GM18502 (cell line): ENCODE measurements around the gene IRF4.
A peak's percentile ranks its signal among the peaks of the same experiment; 100 is the strongest.
"Not testable (repeated sequence)": the region's sequence is repeated elsewhere in the genome, so short reads cannot be mapped to it uniquely, and the experiment has no call there.

Experiments
- ATAC-seq: cut with Tn5 transposase; IDR thresholded peaks from one replicate; pipeline ENCODE4 v1.9.1; 2021; ENCODE audit warnings: mild to moderate bottlenecking; ENCODE audit not compliant: unreplicated experiment, poor library complexity

The IRF4 gene

DNA sequence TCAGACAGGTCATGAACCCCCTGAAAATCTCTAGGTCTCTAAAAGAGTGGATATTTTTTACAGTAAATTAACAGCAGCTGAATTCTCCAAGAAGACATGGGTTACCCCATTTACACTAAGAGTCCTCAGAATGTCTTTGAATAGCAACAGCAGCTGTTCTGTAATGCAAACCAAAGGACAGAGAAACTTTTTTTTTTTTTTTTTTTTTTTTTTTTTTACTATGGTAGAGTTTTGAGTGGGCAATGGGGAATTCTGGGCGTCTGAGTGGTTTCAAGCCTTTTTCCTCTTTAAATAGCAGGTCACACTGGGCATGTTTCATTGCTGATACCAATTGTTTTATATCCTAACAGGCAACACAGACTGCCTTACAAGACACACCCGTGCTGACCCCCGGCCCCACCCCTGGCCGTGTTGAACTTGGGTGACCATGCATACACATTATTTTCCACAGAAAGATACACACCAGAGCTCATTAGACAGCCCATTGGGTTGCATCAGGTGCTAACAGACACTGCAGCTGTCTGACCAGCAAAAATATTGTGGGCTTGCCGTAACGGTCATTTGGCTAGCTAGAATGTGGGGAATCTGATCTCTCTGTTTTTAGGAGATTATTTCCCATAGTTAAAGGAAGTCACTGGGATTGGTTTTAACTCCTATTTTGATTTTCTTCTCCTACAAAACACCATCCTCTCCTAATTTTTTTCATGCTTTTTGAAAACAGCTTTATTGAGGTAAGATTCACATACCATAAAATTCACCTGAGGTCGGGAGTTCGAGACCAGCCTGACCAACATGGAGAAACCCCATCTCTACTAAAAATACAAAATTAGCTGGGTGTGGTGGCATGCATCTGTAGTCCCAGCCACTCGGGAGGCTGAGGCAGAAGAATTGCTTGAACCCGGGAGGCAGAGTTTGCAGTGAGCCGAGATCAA is 26.7 kb upstream of the IRF4 start:
- peak; percentile 53 for ATAC-seq

DNA sequence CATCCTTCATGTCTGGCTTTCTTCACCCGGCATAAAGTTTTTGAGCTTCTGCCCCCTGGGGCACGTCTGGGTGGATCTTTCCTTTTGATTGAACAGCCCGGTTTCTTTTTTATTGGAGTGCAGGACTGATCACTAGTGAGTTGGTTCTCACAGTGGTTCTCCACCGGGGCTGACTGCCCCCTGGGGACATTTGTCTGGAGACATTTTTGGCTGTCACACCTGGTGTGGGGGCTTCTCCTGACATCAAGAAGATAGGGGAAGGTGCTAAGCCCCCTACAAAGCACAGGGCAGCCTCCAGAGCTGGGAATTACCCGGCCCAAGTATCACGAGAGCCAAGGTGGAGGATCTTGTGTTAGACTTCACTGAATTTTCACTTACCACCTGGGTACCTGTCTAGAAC is 25.7 kb upstream of the IRF4 start:
- no peak for ATAC-seq

DNA sequence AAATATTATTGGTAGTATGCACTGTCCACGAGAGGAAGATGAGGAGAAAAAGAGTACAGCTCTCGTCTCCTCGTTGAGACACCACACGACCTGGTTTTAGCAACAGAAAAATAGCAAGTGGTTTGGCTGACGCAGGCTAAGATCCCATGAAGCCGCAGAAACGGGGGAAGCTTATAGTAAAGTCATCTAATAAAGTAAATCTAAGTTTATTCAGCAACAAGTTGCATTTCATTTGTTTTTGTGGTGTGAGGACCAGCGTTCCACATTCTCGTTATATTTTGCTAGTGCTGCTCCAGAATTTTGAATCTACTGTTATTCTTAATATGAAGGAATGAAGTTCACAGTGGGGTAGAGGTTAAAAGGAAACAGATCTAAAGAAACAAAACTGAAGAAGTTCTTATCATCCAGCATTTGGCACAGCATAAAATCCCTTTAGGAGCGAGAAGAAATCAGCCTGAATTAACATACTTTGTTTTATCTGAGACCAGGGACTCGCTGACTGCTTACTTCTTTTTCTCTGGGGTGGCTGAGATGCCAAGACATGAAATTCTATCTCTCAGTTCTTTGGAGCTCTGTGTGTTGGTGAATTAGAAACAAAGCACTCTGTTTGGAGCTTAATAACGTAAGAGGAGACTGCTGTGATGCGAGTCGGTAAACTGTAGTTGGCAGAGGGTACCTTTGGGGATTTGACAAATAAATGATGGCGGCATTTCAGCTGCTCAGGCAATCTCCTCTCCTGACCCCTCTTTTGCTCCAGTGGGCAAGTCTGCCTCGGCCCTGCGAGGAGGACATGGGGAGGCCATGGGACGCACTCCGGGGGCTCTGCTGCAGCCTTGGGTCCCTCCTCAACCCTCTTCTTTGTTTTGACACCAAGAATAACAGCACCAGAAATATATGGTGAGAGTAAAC is 24.9 kb upstream of the IRF4 start:
- no peak for ATAC-seq

DNA sequence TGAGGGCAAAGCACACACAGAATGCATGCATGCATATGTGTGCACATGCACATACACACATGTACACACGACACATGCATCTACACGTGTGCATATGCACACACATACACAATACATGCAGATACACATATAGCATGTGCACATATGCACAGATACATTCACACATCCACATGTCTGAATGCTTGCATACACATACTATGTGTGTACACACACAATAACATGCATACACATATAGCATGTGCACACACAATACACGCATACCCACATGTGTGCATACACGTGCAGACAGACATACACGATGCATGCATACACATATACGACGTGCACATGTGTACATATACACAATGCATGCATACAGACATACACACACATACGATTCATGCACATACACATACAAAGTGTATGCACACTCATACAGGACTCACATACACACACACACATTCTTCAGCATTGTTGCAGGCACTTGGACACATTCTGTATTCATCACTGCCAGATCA is 24.2 kb upstream of the IRF4 start:
- no peak for ATAC-seq

DNA sequence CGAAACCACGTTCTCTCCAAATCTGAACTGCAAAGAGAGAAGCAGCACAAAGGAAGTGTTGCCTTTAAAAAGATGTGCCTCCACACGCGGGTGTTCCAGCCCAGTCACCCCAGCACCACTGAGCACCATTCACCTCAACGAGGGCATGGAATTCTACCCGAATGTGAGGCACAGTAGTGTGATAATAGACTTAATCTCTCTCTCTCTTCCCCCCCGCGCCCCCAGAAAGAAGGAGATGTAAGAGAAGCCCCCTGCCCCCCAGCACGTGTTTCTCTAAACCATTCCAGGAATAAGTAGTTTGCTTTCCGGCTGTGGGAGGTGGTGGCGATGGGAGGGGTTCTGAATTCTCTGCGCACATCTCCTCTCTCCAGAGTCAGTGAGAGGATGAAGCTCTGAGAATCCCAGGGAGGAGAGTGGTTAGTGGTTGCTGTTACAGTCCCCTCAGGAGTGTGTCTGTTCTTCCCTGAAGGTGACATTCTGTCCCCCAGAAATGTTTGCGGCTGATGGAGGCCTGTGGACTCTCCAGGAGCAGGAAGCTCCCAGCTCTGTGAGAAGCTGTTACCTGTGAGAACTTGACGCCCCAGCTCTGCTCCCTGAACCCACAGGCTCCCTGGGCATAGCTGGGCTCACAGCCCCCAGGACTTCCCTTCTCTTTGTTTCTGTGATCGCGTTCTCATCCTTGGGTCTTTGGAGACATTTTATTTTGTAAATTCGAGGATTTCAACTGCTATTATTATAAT is 23.5 kb upstream of the IRF4 start:
- no peak for ATAC-seq

DNA sequence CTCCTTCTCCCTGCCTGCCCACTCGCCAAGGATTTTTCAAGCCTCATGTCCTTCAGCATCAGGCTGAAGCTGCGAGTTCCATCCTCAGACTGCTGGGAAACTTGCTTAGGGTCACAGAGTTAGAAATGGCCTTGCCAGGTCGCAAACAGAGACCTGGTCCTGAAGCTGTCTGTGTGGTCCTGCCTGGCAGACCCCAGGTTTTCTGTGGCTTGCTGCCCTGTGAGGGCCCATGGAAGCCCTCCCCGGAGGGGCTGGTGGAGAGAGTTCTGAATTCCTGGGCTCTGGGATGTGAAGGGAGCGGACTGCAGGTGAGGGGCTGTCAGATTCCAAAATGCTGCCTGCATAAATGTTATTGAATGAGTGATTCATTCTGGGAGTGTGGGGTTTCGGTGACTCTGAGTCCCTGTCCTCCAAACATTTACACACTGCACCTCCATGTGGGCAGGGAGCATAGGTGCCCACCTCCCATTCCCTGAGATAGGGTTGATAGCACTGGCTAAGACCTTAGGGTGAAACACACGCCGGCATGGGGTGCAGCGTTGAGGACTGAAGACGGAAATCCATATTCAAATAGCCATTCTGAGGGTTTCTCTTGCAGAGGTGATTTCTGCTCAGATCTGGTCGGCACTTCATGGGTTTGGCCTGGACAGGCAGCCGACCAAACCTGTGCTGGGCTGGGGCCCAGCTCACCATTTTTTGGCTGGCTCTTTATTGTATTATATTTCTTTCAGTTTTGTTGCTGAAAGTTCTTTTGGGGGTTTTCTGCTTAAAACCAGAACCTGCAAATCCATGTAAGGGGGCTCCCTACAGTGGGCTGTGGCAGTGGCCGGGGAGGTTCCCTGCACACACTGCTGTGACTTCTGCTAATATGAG is 21.8 kb upstream of the IRF4 start:
- no peak for ATAC-seq

DNA sequence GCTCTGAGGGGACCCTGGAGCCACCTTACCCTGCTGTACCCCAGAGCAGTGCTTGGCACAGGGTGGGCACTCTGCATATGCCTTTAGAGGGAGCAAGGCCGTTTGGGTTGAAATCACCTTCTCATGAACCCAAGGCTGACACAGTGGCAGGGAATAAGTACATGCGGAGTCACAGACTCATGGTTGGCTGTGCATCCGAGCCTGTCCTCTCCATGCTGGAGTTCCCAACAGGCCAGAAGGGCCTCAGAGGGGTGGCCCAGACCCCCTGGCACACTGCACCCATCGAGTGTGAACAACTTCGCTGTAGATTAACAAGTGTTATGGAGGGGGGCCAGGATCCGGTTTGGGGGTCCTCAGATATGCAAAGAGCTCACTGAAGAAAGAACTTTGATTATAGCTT is 21.0 kb upstream of the IRF4 start:
- ATAC-seq, result no peak

DNA sequence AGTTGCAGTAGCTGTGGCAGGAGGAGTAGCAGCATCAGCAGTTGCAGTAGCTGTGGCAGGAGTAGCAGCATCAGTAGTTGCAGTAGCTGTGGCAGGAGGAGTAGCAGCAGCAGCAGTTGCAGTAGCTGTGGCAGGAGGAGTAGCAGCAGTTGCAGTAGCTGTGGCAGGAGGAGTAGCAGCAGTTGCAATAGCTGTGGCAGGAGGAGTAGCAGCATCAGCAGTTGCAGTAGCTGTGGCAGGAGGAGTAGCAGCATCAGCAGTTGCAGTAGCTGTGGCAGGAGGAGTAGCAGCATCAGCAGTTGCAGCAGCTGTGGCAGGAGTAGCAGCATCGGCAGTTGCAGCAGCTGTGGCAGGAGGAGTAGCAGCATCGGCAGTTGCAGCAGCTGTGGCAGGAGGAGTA is 19.7 kb upstream of the IRF4 start:
- ATAC-seq, result not testable (repeated sequence)

DNA sequence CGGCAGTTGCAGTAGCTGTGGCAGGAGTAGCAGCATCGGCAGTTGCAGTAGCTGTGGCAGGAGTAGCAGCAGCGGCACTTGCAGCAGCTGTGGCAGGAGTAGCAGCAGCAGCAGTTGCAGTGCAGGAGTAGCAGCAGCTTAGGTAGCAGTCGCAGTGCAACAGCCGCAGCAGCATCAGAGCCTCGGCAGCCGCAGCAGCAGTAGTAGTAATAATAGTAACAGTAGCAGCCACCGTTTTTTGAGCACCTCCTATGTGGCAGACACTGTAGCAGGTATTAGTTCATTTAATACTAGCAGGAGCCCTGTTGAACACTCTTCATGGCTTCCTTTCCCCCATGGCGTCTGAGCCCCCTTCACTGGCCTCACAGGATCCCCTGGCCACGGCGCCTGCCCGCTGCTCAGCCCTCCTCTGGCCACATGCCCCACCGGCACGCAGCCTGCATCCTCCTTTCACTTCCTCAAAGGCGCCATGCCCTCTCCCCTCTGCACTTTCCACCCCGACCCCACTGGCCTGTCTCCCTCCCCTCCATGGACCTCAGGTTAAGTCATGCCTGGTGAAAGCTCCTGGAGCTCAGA is 19.1 kb upstream of the IRF4 start:
- ATAC-seq, result no peak

DNA sequence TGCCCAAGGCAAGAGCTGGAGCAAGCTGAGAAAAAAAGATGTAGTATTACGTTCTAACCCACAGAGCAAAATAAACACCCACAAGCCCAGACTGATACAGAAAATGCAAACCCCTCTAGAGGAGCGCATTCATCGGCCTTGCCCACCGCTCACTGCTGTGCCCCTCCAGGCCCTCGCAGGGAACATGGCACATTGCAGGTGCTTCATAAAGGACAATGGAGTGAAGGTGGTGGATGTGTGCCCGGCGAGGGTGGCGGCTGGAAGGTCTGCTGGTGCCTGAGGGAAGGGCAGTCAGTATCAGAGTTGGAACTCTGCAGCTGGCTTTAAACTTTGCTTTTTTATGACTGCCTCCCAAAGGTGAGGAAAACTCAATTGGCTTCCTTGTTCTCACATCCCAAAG is 18.5 kb upstream of the IRF4 start:
- no peak for ATAC-seq

DNA sequence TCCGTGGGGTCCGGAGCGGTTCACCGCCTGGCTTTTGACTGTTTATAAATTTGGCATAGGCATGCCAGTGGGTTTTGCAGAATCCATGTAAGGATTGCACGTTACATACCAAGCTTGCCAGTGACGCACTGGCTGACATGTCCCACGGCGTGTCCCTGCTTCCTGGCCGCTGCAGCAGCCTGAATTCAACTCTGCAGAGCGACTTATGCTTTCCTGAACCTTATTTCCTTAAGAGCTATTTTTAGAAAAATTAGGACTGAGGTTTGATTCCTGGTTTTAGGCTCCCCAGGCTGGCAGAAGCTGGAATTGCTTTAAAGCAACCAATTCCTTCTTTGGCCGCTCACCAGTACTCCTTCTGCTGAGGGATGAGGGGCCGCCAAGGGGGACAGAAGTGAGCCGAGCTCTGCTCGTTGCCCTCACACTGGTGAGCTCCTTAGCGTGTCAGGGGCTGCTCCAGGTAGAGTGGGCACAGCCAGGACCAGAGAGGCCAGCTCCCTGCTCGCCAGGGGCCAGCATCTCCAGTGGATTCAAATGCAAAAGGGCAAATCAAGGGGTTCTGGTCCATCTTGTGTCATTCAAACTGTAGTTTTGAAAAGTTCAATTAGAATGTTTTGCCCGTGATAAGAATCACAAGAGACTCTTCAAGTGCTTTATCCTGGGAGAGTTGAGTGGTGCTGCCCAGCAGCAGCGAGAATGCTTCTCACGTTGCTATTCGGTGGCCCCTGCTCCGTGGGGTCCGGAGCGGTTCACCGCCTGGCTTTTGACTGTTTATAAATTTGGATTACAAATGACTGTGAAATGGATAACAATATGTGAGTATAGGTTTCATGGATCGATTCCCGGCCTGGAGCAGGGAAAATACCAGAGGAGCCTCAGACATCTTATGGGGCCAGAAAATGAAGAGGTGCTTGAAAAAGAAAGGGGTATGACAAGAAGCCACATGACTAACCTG is 17.5 kb upstream of the IRF4 start:
- no peak for ATAC-seq

DNA sequence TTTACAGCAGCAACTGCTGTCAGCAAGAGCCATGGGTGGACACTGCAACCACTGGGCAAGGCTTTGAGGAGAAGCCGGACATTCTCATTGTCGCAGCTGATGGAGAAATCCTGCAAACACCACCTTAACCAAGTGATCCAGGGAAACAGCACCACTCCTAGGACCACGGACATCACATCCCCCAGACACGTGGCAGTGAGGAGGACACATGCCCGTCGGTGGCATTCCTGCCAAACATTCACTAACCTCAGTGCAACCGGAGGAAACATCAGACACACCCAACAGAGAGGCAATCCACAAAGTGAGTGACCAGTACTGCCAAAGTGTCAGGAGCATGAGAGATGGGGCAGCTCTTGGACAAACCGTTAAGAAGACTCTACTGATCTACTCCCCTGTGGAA is 16.6 kb upstream of the IRF4 start:
- ATAC-seq, result no peak

DNA sequence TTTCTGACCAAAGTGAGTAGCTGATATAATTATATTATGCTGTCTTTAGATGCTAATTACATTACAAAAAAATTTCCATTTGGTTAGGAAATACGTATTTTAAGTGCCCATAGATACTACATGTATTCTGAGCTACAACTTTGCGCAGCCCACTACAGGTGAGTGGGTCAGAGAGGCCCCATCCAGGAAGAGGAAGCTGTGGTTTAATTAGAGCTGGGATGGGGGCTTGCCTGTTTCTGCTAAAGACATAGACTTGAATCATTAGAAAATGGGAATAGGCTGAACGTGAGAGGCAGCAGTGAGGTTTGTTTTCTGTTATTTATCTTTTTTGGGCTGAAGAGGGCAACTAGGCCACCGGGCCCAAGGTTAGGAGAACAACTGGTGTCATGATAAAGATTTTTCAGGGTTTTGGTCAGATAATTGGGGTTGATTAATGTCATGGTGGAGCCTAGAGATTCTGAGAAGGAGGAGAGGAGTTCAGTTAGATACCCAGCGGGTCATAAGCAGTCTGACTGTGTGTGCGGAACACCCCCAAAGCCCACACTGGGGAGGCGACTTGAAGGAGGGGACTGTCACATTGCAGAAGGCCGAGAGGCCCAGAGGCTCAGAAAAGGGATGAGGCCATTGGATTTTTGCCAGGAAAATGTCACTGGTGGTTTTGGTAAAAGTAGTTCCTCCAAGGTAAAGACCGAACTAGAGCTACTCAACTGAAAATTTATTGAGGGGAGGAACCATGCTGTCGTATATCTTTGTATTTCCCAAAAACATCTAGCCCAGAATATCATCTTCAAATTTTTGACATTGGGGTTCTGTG is 14.5 kb upstream of the IRF4 start:
- no peak for ATAC-seq

DNA sequence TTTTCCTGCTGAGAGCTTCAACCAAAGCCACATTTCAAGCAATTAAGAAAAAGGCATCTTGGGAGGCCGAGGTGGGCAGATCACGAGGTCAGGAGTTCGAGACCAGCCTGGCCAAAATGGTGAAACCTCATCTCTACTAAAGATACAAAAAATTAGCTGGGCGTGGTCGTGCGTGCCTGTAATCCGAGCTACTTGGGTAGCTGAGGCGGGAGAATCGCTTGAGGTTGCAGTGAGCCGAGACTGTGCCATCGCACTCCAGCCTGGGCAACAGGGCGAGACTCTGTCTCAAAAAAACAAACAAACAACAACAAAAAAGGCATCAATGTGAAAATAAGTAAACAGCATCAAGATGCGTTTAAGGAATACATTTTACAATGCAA is 13.9 kb upstream of the IRF4 start:
- not testable (repeated sequence) for ATAC-seq

DNA sequence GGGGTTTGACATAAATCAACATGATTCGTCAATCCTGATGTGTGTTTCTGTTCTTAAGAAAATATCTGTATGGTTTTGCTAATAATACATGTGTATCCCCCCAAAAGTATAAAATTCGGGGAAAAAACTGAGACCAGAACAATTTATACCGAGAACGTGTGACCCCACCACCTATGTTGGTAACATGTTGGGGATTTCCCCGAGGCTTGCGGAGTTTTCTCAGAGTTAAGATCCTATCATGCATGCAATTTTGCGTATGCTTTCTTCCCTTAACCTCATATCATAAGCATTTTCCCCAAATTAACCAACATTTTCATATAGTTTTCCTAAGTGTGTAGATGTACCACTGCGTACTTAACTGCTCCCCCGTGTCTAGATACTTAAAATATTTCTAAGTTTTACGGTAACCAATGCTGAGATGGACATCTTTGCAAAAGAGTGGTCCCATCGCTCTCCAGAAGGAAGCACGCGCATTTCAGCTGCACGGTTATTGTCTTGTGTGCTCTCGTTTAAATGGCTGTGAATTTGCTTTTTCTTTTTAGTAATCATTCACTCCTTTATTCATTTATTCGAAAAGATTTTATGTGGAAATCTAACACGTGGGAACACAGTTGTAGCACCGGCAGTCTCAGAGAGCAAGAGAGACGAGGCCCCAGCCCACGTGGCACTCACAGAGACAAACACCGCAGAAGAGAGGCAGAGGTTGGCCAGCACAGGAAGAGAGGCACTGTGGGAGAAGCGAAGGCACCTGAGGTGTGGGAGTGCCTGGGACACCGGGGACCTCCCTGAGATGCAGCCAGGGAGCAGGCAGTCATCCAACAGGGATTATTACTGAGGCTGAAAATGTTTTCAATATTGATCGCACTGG is 13.2 kb upstream of the IRF4 start:
- ATAC-seq, result peak; percentile 39

DNA sequence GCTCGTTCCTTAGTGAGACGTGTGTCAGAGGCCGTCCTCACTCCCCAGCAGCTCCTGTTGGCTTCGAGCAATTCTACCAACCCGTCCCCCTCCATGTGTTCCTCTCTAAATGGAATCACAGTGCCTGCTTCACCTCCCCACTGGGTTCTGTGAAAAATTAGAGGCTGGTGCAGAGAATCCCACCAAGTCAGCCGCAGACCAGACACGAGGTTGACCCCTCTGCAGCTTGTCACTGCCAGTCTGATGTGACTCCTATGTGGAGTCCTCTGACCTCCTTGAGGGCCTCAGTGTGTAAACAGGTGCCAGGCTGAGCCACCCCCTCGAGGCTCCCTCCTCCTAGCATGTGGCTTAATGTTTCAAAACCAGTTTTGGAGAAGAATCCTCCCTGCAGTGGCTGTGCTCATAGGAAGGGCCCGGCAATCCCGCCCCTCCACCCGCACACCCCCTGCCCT is 12.6 kb upstream of the IRF4 start:
- no peak for ATAC-seq
